HG03175 (cell line): ENCODE results near the gene SETX.
"Not testable (repeated sequence)": the region's sequence is repeated elsewhere in the genome, so short reads cannot be mapped to it uniquely, and the experiment has no call there.

Source experiments
- ATAC-seq: cut with Tn5 transposase; IDR thresholded peaks from one replicate; pipeline ENCODE4 v1.9.1; 2021; ENCODE audit warnings: mild to moderate bottlenecking, moderate library complexity; ENCODE audit not compliant: unreplicated experiment

SETX gene

GRCh38 chr9:132287256-132287760, 67.5 kb downstream of the SETX start:
- ATAC-seq = no peak

DNA sequence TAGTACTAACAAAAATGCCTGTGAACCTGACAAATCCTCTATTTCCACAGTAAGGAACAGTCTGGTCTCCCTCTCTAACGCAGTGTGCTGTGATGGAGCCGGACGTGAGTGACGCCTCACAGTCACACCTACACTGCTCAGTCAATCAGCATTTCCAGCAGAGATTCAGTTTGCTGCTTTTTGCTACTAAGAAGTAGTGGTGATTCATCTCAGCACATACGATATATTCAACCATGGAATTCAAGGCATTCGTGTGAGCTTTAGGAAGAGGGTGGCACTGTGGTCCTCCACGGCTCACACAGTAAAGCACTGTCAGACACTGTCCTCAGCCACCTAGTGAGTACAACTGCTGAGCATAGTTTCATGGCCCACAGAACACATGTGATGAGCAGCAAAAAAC, 70.9 kb downstream of the SETX start:
- ATAC-seq = no peak

DNA sequence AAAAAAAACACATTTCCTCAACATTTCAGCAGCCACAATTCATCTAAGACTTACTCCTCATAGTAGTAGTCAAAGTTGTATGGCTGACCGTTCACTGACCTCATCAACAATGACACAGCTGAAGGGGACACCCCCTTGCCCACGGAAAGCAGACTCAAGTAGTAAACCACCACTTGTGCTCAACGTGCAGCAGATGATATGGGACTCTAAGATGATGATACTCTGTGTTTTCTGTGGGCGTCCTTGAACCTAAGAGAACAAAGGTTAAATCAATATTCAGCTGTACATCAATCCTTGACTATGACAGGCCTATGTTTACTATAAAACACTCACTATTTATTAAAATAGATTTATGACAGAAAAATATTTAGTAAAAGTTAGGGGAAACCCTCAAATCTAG, 71.6 kb downstream of the SETX start:
- no peak for ATAC-seq

GRCh38 chr9:132274861-132275260, 79.9 kb downstream of the SETX start:
- ATAC-seq = no peak

- ATAC-seq = not testable (repeated sequence)
These were observed 84.9 kb downstream of the SETX start for GRCh38 chr9:132269704-132270516.

DNA sequence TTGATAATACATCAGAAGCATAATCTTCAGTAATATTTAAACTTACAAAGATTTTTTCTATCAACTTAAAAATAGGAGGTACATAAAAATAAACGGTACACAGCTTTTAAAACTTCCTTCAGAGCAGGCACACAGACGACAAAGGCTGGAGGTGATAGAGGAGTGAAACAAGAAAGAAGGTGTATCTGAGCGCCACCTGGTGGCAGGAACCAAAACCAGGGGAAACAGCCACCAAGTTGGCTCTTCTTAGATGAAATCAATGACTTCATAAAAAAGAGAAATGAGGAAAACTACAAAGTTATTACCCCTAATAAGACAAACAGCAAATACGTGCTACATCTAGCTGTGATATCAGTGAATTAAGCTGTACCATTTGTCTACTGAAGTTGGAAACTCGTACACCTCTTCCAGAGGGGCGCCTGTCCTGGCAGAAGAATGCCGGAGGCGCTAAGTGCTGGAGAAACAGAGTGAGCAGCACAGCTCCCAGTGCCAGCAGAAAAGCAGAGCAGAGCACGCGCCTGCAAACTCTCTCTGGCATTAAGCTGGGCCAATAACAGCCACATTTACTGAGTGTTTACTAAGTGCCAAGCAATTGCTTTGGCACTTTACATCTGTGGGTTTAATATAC, 85.9 kb downstream of the SETX start:
- no peak for ATAC-seq

DNA sequence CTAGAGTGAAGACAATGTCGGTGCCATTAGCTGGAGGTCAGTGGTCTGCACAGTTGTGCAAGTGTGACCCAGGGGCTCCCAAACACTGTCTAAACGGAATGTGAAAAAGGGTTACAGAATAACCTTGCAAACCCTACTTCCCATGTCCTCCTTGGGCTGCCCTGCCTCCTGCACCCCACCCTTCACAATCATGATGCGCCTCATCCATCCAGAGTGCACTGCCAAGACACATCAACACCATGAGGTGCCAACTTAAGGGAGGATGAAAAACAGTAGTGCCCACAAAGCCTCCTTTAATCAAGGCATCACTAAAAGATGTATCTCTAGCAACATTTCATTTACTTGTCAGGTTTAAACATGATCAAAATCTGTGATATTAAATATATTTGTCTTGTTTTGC, 87.1 kb downstream of the SETX start:
- no peak for ATAC-seq

GRCh38 chr9:132266017-132266416, 88.8 kb downstream of the SETX start:
- no peak for ATAC-seq

DNA sequence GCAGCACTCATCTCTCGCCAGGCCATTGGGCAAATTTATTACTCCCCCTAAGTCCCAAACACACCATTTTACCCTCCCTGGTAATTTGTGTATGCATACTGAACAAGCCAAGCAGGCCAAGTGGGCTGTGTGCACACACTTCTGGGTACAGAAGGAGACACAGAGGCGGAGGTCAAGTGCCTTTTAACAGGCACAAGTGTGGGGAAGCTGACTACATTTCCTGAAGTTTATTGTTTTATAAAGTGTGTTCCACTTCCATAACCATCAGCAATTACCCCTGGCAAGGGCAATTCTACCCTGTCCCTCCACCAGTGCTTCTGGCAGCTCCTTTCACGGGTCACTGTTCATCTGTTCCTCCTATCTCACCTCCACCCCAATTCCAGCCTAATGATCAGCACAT, 93.9 kb downstream of the SETX start:
- no peak for ATAC-seq

DNA sequence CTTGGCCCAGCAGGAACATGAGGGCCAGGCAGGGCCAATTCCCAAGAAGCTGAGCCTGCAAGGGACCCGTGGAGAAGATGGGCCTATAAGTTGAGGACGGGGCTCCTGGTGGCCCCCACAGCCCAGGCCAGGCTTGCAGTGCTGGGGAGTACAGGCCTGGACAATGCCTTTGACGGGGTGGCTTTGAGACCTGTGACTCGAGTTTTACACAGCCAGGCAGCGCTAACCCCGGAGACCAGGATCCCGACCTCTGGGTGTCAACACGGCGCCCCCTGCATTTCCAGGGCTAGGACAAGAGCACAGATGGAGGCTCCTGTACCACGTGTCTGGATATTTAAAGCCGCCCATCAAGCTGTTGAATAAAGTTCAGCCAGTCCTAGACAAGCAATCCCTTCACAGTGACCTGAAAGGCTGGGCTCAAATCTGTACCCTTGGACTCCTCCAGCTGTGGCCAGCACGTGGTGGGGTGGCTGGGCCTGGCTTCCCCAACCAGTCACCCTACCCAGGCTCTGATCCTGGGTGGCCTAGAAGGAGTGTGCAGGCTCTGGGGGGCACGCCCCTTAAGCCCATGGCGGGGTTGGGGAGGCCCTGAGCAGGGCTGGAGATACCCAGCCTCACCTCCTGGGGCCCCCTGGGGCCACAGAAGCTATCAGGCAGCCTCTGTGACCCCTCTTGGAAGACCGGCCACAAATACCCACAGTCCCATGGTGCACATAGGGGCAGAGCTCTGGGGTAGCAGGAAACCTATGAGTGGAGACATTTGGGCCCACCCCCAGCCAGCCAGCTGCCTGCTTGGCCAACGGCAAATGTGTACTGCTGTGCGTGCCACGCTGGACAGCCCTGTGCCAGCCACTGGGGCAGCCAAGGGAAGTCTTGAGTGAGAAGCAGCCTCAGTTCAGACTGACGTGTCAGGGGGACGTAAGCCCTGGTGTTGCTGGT, 104.2 kb downstream of the SETX start:
- no peak for ATAC-seq

GRCh38 chr9:132249690-132250089, 105.1 kb downstream of the SETX start:
- ATAC-seq = no peak

DNA sequence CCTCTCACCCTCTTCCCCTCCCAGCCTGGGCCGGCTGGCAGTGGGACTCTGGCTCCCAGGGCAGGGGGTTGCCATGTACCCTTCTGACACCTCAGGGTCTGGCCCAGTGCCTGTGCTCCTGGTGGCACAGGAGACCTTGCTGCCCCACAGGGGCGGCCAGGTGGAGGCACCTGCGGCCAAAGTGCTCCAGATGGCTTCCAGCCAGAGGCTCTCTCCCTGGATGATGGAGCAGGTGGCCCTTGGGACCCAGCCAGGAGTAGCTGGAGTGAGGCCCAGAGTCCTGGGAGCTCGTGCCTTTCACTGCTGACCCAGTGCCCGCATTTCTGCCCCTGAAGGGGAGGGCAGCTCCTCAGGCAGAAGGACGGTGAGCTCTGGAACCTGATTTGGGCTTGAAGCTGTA, 105.7 kb downstream of the SETX start:
- no peak for ATAC-seq

- no peak for ATAC-seq
These were observed 106.8 kb downstream of the SETX start for GRCh38 chr9:132247942-132248341.

GRCh38 chr9:132245465-132245864, 109.3 kb downstream of the SETX start:
- ATAC-seq = no peak

- ATAC-seq = no peak
These were observed 110.0 kb downstream of the SETX start for GRCh38 chr9:132244582-132245455.

GRCh38 chr9:132243156-132244074, 111.4 kb downstream of the SETX start:
- ATAC-seq = no peak

GRCh38 chr9:132242621-132243155, 112.1 kb downstream of the SETX start:
- ATAC-seq = no peak

DNA sequence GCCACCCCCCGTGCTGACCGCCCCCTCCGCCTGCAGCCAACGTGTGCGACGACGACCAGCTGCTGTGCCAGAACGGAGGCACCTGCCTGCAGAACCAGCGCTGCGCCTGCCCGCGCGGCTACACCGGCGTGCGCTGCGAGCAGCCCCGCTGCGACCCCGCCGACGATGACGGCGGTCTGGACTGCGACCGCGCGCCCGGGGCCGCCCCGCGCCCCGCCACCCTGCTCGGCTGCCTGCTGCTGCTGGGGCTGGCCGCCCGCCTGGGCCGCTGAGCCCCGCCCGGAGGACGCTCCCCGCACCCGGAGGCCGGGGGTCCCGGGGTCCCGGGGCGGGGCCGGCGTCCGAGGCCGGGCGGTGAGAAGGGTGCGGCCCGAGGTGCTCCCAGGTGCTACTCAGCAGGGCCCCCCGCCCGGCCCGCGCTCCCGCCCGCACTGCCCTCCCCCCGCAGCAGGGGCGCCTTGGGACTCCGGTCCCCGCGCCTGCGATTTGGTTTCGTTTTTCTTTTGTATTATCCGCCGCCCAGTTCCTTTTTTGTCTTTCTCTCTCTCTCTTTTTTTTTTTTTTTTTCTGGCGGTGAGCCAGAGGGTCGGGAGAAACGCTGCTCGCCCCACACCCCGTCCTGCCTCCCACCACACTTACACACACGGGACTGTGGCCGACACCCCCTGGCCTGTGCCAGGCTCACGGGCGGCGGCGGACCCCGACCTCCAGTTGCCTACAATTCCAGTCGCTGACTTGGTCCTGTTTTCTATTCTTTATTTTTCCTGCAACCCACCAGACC, 112.8 kb downstream of the SETX start:
- ATAC-seq = peak; percentile 0
